GM23248 (cell line): ENCODE measurements around the gene MEMO1.

ENCODE experiments used
- EZH2 ChIP-seq: fragments of 200-600 bp; sonication (generic); IDR thresholded peaks from 2 replicates; pipeline ENCODE4 v1.6.1; 2018; ENCODE audit warnings: antibody characterized with exemption, mild to moderate bottlenecking; ENCODE audit not compliant: insufficient read depth, poor library complexity, severe bottlenecking
- EZH2phosphoT487 ChIP-seq: fragments of 200-600 bp; sonication (generic); IDR thresholded peaks from 2 replicates; pipeline ENCODE4 v1.6.1; 2018; ENCODE audit warnings: antibody characterized with exemption, moderate library complexity, mild to moderate bottlenecking, low read depth; ENCODE audit not compliant: insufficient read depth

DNA sequence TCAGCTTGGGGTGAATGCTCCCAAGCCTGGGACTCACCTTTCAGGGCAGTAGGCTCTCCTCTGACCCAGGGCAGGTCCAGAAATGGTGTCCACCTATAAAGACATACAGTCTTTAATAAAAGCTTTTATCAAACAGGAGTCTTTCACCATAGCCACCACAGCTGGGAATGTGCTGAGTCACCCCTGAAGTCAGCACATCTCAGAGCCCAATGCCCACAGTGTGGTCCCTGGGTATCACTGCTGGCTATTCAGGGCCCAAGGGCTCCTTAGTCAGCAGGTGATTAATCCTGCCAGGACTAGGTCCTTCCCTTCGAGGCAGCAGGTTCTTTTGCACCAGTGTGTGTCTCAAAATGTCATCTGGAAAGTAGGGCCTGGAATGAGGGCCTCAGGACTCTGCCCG is 181.9 kb downstream of the MEMO1 start:
- no peak for TF ChIP-seq EZH2phosphoT487
- no peak for TF ChIP-seq EZH2
